22Rv1 (cell line): Measurements from ENCODE around the gene DHX35.

Source experiments
- CTCF ChIP-seq: fragments of 450-650 bp; IDR thresholded peaks from 2 replicates; pipeline ENCODE4 v1.5.1; 2017; ENCODE audit warnings: mild to moderate bottlenecking
- ZFX ChIP-seq: fragments of 450-650 bp; IDR thresholded peaks from 2 replicates; pipeline ENCODE4 v1.6.1; 2017; ENCODE audit warnings: antibody characterized with exemption, borderline replicate concordance

DNA sequence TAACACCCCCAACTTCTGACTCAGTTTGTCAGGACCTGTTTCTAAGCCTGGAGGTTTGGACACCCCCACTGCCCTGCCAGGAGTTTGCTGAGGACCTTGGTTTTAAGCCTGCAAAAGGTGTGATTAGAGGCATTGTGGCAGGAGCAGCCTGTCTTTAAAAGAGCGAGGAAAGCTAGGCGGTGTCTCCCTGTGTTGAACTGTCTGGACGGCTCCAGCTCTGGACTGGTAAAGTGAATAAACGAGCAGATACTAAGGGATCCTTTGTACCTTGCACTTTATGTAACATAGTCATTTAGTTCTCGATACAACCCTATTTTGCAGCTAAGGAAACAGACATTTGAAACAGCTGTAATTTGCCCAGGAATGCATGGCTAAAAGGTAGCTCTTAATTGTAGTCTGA lies 21.5 kb upstream of the DHX35 start:
- TF ChIP-seq CTCF = no peak
- TF ChIP-seq ZFX = no peak
